22Rv1 (cell line): Measurements from ENCODE around the gene CASP2.

Source experiments
- ZFX ChIP-seq: fragments of 450-650 bp; IDR thresholded peaks from 2 replicates; pipeline ENCODE4 v1.6.1; 2017; ENCODE audit warnings: antibody characterized with exemption, borderline replicate concordance
- TF ChIP-seq, protein P1 (sequence below): fragments of 450-650 bp; IDR thresholded peaks from 2 replicates; pipeline ENCODE4 v1.5.1; 2017; ENCODE audit warnings: mild to moderate bottlenecking

DNA sequence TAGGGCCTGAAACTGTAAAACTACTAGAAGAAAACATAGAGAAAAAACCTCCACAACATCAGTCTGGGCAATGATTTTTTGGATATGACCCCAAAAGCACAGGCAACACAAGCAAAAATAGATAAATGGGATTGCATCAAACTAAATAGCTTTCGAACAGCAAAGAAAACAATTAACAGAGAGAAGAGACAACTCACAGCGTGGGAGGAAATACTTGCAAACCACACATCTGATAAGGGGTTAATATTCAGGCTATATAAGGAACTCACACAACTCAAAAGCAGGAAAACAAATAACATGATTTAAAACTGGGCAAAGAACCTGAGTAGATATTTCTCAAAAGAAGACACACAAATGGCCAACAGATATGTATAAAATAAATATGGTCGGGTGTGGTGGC lies 32.6 kb upstream of the CASP2 start:
- TF ChIP-seq, protein P1, sequence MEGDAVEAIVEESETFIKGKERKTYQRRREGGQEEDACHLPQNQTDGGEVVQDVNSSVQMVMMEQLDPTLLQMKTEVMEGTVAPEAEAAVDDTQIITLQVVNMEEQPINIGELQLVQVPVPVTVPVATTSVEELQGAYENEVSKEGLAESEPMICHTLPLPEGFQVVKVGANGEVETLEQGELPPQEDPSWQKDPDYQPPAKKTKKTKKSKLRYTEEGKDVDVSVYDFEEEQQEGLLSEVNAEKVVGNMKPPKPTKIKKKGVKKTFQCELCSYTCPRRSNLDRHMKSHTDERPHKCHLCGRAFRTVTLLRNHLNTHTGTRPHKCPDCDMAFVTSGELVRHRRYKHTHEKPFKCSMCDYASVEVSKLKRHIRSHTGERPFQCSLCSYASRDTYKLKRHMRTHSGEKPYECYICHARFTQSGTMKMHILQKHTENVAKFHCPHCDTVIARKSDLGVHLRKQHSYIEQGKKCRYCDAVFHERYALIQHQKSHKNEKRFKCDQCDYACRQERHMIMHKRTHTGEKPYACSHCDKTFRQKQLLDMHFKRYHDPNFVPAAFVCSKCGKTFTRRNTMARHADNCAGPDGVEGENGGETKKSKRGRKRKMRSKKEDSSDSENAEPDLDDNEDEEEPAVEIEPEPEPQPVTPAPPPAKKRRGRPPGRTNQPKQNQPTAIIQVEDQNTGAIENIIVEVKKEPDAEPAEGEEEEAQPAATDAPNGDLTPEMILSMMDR: no peak
- no peak for TF ChIP-seq ZFX
